Embryonic facial prominence (tissue), 1 donor: ENCODE data around the gene PRLR.
"Not testable (repeated sequence)": the region's sequence is repeated elsewhere in the genome, so short reads cannot be mapped to it uniquely, and the experiment has no call there.

Experiments
- DNase-seq: peaks from one replicate; pipeline ENCODE4 v3.0.0-alpha.2; 2016; ENCODE audit errors: extremely low spot score

The PRLR gene

DNA sequence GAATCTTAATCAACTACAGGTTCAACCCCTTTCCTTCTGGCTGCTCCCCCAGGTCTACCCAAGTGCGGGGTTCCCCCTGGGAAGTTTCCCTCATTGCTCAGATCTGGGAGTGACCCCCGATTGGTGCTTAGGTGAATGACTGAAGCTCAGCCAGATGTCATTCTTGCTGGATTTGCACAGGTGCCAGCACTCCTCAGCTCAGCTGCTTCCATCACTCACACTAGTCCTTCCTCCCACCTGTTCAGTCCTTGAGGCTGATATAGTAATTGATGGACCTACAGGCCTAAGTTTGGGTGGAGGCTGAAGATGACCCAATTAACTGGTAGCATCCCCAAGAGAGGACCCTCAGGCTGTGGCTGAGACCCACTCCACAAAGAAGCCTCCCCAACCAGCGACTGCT, 32.9 kb downstream of the PRLR start:
- DNase-seq, result no peak

DNA sequence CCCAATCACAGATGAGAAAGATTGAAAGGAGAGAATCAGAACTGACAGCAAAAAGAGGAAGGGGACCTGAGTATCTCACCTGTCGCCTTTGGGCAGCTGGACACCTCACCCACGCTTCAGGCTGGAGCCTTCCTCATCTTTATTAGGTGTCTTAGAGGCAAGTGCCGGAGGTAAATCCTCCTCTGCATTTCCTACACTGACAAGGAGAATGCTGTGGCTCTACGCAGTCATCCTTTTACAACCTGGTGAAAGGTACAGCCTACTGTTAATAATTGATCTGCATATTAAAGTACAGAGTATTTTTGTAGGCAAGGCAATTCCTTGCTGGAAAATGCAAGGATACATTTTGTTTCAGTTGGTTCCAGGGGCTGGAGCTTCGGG, 34.8 kb downstream of the PRLR start:
- DNase-seq, result no peak

DNA sequence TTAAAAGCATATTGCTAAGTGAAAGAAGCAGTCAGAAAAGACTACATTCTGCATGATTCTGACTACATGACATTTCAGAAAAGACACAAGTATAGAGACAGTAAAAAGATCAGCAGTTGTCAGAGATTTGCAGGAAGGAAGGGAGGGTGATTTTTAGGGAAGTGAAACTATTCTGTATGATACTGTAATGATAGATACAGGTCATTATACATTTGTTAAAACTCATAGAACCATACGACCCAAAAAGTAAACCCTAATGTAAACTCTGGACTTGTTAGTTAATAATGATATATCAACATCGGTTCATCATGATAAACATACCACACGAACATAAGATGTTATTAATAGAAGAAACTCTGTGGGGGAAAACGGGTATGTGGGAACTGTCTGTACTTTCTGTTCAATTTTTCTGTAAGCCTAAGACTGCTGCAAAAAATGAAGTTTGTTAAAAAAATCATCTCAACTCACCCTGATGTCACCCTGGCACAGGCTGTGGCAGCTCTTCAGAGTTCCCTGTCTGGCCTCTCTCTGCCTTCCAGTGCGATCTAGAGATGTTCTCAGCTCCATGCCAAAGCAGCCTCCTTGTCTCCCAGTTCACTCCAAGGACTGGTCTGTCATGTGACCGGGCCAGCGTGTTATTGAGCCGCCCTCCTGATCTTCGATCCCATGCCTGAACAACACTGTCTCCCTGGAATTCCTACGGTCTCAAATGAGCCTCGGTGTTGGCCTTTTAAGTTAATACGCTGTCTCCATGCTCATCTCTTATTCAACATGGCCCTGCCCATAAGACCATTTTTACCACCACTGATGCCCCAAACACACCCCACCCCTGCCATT, 35.4 kb downstream of the PRLR start:
- no peak for DNase-seq

DNA sequence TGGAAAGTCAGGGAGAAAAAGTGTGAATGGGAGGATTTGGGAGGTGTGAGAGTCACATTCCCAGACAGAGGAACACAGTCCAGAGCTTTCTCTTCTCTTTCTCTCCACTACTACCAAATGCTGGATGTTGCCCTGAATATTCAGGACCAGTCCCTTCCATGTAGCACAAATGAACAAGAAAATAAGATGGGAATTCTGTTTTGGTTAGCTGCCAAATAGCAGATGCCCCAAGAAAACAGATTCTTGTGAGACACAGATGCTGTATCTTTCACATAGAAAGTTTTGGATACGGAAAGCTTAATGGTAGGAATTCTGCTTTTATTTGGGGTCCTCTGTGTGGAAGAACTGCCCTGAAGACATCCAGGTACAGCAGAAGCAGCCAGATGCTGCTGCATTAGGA, 37.8 kb downstream of the PRLR start:
- DNase-seq, result no peak

DNA sequence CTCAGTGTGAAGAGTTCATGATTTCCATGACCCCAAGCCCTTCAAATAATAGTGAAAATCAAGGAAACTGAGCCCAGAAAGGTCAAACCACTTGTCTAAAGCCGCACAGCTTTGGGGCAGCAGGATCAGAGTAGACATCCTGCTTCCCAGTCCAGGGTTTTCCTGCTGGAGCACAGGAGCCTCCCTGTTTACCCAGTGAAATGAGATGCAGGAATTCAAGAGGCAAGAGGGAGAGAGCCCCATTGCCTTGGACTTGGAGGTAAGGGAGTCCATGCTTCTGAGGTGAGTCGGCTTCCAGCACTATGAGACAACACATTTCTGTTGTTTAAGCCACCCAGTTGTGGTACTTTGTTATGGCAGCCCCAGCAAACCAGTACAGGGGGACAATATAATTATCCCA, 40.5 kb downstream of the PRLR start:
- not testable (repeated sequence) for DNase-seq

DNA sequence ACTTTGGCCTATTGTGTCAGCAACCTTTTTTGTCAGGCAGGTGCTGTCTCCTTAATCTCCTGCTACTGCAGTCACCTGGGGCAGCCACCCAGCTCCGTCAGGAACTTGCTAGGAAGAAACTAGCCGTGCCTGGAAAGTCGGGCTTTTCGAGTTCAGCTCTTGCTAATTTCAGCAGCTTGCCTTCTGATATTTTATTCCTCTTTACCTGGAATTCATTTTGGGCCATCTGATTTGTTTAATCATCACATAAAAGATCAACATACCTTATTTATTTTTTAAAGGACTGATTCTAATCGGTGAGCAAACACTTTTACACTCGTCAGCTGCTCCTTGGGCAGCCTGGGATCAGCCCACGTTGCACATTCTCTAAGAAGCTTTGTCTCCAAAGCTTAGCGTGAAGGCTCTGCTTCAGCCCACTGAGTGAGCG, 42.2 kb downstream of the PRLR start:
- DNase-seq, result no peak

DNA sequence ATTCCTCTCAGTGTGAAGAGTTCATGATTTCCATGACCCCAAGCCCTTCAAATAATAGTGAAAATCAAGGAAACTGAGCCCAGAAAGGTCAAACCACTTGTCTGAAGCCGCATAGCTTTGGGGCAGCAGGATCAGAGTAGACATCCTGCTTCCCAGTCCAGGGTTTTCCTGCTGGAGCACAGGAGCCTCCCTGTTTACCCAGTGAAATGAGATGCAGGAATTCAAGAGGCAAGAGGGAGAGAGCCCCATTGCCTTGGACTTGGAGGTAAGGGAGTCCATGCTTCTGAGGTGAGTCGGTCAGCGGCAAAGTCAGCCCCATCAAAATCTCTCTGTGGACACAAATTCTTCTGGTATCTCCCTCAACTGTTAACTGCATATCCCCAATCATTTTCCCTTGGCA, 42.7 kb downstream of the PRLR start:
- DNase-seq, result not testable (repeated sequence)

DNA sequence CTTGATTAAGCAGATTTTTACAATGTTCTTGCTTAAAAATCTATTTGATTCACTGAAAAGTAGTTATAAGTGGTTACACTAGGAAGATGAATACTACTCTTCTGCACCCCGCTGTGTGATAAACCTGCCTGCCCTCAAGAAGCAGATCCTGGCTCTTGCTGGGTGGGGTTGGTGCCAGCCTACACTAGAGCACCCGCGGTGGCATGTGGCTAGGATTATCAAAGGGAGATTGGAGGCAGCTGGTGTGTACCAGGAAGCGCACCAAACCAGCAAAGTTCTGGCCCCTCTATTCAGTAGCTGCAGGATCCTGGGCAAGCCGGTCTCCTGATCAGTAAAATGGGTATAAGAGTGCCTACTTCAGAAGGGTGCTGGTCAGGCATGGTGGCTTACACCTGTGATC, 43.5 kb downstream of the PRLR start:
- DNase-seq, result no peak

DNA sequence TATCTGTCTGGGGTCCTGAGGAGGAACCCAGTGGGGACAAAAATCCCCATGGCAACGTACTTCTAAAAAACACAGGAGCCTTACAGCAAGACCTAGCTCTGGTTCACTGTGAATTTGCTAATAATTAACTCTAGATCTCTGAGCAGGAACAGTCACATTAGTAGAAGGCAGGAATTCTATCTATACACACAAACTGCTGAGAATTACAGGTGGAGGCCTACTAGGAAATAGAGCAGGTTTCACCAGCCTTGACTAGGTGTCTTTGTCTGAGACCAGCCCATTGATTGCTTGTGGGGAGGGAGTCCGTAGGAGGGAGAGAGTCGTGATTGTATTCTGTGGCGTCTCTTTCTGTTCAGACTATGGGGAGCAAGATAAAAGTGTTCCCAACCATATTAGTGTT, 44.8 kb downstream of the PRLR start:
- DNase-seq, result no peak

DNA sequence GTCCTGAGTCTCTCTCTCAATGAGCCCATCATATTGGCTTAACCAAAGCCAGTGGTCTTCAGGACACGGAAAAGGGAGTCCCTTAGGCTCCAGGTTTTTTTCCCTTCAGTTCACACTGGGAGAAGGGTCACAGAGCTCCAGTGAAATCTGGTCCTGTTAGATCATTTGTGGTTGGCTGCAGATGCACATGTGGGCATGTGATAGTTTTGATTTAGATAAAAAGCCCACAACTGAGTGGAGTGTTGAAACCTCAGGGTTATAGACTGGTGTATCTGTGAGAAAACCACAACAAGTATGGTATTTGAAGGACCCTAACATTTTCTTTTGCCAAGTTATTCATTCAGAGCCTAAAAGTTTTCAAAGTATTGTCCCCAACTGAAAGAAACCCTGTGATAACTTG, 46.7 kb downstream of the PRLR start:
- no peak for DNase-seq

DNA sequence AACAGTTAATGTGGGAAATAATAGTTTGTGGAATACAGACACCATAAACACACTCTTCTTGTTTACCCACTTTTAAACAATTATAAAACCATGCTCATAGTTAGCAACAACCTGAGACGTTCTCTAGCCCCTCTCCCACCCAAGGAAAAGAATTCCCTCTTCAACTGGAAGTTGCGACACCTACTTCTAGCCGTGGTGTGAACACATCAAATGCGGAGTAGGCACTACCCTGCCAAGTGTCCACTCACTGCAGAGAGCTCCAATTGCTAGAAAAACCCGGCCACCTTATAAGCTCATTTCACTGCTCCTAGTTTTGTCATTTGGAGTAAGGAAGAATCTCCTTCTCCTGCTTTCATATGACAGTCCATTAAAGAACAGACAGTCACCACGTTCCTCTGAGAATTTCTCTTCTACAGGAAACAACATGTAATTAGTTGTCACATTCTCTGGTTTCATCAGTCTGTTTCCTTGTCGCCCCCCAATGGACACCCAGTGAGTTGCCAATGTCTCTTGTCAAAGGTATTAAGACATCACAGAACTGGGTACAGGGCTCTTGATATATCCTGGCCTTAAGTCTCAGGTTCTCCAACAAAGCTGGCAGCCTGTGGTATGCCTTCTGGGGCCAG, 47.3 kb downstream of the PRLR start:
- no peak for DNase-seq

DNA sequence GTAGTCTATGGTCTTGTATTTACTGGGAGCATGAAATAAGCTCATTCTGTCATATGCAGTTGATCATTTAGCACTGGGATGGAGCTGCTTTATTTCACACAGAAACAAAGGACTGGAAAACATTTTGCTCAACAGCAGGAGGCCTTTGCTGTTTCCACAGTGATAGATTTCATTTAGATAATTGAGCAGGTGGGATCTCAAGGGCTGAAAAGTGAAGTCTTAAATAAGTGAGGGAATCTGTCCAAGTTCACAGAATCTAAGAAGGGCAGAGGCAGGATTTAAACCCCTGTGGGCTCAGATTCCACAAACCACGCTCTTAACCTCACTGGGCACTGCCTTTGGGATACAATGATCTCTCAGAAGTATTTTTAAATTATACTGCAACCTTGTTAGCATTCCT, 47.8 kb downstream of the PRLR start:
- no peak for DNase-seq

DNA sequence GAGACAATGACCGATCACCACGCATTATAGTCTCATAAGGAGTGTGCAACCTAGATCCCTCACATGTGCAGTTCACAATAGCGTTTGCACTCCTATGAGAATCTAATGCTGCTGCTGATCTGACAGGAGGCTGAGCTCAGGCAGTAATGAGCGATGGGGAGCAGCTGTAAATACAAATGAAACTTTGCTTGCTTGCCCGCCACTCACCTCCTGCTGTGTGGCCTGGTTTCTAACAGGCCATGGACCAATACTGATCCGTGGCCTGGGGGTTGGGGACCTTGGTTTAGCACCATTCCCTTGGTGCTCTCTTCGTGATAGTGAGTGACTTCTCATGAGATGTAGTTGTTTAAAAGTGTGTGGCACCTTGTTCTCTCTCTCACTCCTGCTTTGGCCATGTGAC, 50.2 kb downstream of the PRLR start:
- no peak for DNase-seq

DNA sequence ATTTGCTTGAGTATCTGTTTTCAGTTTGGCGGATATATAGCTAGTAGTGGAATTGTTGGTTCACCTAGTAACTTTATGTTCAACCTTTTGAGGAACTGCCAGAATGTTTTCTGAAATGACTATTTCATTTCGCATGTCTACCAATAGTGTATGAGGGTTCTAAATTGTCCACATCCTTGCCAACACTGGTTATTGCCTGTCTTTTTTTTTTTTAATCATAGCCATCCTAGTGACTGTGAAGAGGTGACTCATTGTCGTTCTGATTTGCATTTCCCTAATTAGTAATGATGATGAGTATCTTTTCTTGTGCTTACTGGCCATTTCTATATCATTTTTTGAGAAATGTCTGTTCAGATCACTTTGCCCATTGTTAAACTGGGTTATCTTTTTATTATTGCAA, 52.5 kb downstream of the PRLR start:
- DNase-seq, result no peak

DNA sequence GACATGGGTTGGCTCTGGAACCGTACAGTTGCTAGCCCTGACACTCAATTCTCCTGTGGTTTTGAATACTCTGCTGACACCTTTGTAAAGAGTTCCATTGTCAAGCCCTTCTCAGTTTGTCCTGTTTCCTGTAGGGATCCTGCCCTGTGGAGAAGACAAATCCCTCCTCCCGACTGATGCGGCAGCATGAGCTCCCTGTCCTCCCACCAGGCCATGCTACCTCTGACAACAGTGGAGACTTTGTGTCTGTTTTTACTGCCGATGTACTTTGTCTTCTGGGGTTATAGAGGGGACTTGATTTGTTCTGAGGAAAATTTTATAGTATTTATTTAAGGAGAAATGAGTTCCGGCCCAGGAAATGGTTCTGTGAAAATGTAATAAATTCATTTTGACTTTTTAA, 57.8 kb downstream of the PRLR start:
- no peak for DNase-seq

DNA sequence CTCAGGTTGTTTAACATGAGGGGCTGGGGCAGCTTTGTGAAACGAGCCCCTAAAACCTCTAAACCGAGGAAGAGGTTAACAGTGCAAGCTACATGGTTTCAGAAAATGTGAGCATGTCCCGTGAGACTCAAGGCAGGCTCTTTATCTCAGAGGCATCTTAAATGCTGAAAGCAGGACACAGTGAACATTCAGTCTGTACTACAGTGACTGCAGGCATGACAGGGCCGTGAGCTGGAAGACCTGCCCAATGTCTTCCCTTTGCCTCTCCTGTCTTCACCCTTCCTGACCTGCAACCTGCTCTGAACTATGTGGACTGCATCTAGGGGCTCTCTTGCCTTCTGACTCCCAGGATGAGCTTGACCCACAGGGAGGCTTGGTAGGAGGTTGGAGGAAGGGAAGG, 58.3 kb downstream of the PRLR start:
- DNase-seq, result no peak

DNA sequence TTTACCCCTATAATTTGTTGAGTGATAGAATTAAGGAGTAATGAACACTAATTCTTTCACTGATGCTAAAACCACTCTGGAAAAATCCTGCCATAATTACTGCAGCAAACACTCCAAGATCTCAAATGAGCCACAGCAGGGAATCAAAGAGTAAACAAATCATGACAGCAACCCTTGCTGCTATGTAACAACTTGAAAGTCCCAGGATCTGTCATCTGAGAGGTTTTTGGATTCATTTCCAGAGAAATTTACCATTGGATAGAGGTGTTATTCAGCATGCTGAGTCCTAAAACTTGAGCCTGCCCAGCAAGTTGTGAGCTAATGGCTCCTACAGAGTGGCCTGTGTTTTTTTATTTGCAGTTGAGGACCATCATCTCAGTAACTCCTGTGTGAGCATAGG, 59.2 kb downstream of the PRLR start:
- DNase-seq, result no peak

DNA sequence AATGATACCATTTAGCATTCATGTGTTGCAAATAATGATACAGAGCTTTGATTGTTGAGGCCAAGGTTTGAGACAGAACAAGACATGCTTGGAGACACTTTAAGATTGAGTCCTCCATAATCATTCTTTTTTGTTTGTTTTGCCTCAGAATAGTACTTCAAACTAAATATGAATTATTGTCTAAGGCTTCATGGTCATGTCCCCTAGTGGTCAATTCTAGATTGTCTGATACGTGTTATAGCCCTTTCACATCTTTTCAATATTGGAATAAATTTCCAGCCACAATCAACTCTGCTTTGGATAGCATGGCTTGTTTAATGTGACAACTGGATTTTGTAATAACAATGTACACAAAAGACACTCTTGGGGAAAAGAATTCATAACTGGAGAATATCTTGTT, 64.2 kb downstream of the PRLR start:
- no peak for DNase-seq

DNA sequence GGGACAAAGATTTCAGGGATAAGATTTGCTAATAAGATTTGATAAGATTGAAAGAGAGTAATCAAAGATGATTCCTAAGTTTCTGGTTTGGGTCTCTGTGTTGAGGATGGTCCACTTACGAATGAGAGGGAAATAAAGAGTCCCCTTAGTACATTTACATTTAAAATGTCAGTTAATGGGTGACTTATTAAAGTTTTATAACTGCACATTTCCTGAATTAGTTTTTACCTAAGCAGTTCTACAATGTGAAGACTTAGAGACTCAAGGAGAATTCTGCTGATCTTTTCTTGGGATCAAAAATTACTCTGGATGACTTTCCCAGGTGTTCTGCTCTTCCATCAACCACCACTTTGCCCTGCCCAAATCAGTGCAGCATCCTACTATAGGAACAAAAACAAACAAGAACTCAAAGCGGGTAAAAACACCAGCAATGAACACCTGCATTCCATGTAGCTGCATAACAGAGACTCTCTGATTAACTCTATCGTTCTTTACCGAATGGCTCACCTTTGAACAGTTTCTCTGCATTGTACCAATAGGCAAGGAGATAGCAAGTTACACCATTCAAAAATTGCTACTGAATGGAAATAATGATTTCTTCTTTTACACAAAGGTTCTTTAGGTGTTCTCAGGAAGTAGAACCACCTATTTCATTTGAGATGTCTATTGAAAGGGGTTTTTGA, 65.3 kb downstream of the PRLR start:
- no peak for DNase-seq

DNA sequence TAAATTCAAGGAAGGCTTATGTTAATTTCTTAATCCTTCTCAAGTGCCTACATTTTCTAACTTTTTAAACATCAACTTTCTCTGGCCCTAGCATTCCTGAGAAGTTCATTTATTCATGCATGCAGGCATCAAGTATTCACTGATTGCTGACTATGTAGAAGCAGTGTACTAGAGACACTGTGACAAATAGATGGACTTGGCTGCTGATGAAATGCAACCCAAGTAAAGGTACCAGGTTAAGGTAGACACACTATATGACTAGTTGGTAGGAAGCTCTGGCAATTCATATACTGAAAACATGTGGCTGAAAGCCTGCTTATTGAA, 66.6 kb downstream of the PRLR start:
- DNase-seq, result no peak

DNA sequence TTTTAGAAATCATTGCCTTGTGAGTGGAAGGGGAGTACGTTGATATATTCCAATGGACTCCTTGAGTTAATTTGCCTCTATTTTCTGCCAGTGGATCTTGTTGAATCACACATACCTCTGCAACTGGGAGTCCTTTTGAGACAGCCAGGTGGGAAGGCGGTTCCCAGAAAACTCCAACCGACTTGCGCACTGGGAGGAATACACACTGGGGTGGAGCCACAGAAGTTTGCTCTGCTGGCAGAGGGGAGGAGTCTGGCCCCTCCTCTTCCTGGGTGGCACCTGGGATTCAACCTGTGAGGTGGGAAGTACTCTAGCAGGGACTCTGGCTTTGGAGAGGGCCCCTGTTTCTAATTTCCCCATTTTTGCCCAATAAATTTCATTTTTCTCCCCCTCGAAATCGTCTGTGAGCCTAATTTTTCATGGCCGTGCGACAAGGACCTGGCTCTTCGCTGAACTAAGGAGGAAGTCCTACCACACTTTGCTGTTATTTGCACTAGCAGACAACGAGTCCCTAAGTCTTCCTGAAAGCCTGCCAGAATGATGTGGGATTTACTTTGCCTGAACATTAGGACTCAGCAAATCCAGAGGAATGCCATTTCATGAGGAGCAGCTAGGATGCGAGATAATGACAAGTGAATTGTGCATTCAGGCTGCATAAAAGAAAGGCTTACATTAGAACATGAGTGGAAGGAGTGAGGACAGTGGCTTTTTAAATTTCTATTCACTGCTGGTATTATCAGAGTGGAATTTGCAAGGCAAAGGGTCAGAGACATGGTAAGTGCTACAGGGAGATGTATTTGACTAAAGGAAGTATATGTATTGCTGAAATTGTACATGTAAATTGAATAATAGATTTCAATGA, 67.2 kb downstream of the PRLR start:
- no peak for DNase-seq

DNA sequence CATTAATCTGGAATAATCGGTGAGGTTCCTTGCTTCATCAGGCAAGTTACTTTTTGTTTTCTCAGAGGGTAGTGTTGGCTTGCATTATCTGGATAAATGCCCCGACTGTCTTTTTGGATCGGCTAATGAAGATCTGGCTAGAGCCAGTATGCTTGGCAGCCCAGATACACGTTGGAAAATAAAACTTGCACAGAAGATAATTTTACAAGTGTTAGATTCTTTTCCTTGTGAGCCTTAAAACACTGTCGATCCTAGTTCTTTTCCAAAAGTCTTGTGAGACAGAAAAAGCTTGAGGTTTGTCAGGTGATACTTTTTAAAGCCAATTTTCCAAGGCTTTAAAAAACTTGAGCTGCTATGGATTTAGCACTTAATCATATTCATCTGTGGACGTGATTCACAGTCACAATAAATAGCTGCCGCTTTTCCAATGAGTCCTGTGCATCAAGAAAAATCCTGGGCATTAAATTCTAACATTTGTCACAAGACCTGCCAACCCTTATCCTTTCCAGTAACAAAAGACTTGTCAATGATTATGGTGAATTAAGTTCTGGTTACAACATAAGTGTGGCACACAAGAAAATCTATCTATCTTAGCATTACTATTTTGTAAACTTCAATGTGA, 68.5 kb downstream of the PRLR start:
- no peak for DNase-seq
